GM23338 (cell line): Measurements from ENCODE around the gene CSF2. TPM values are rescaled to one million over a fixed set of nuclear protein-coding genes. Genes with fewer than 3 reads are reported as not detected.

Source experiments
- ATAC-seq: fragments of 200-7000 bp; cut with Tn5 transposase; 3 replicates; pipeline ENCODE4 v1.9.1; 2020
- DNase-seq: peaks from one replicate; pipeline ENCODE4 v3.0.0-alpha.2; 2015; ENCODE audit warnings: low spot score
- H2AFZ ChIP-seq: fragments of 200-600 bp; sonication (generic); 2 replicates; pipeline ENCODE4 v1.8.0; 2016; ENCODE audit warnings: antibody characterized with exemption, mild to moderate bottlenecking, moderate library complexity
- H3F3A ChIP-seq: fragments of 200-600 bp; sonication (generic); replicated peaks from 2 replicates; pipeline ENCODE4 v1.8.0; 2017; ENCODE audit warnings: antibody characterized with exemption, mixed run types, low read depth
- H3K27ac ChIP-seq: fragments of 200-600 bp; sonication (generic); 2 replicates; pipeline ENCODE4 v1.6.1; 2016; ENCODE audit warnings: low read depth
- H3K27me3 ChIP-seq: fragments of 200-600 bp; sonication (generic); 2 replicates; pipeline ENCODE4 v1.8.0; 2016; ENCODE audit warnings: mild to moderate bottlenecking, mixed run types, moderate library complexity; ENCODE audit not compliant: insufficient read depth
- H3K36me3 ChIP-seq: fragments of 200-600 bp; sonication (generic); 2 replicates; pipeline ENCODE4 v1.8.0; 2016; ENCODE audit warnings: mild to moderate bottlenecking; ENCODE audit not compliant: insufficient read depth
- H3K4me1 ChIP-seq: fragments of 200-600 bp; sonication (generic); 2 replicates; pipeline ENCODE4 v1.8.0; 2016; ENCODE audit warnings: mild to moderate bottlenecking, moderate library complexity; ENCODE audit not compliant: insufficient read depth
- H3K4me2 ChIP-seq: fragments of 200-600 bp; sonication (generic); 2 replicates; pipeline ENCODE4 v1.7.1; 2017; ENCODE audit warnings: mixed run types
- H3K4me3 ChIP-seq: fragments of 200-600 bp; sonication (generic); 2 replicates; pipeline ENCODE4 v1.6.1; 2016; ENCODE audit warnings: mixed run types
- H3K79me2 ChIP-seq: fragments of 200-600 bp; sonication (generic); replicated peaks from 2 replicates; pipeline ENCODE4 v1.8.0; 2017; ENCODE audit warnings: mild to moderate bottlenecking; ENCODE audit not compliant: insufficient read depth
- H3K9me2 ChIP-seq: fragments of 200-600 bp; sonication (generic); 2 replicates; pipeline ENCODE4 v1.8.0; 2017; ENCODE audit not compliant: insufficient read depth
- H4K20me1 ChIP-seq: fragments of 200-600 bp; sonication (generic); replicated peaks from 2 replicates; pipeline ENCODE4 v1.8.0; 2017; ENCODE audit warnings: mild to moderate bottlenecking; ENCODE audit not compliant: insufficient read depth
- H3K27ac Mint-ChIP-seq: 2 replicates; pipeline ENCODE4 v1.8.0; 2020; ENCODE audit warnings: inconsistent platforms, mild to moderate bottlenecking, moderate library complexity, mixed read lengths
- H3K27me3 Mint-ChIP-seq: 3 replicates; pipeline ENCODE4 v1.8.0; 2022; ENCODE audit warnings: low read depth, mild to moderate bottlenecking, moderate library complexity, mixed read lengths, inconsistent platforms; ENCODE audit not compliant: insufficient read depth, poor library complexity
- H3K36me3 Mint-ChIP-seq: 3 replicates; pipeline ENCODE4 v1.8.0; 2021; ENCODE audit warnings: low read depth, mild to moderate bottlenecking, inconsistent platforms, moderate library complexity, mixed read lengths
- H3K4me1 Mint-ChIP-seq: 3 replicates; pipeline ENCODE4 v1.8.0; 2020; ENCODE audit warnings: mild to moderate bottlenecking, inconsistent platforms, mixed read lengths
- H3K4me3 Mint-ChIP-seq: 3 replicates; pipeline ENCODE4 v1.8.0; 2021; ENCODE audit warnings: moderate library complexity, mild to moderate bottlenecking, inconsistent platforms, mixed read lengths
- H3K9me3 Mint-ChIP-seq: 3 replicates; pipeline ENCODE4 v1.8.0; 2020; ENCODE audit warnings: moderate library complexity, mild to moderate bottlenecking, inconsistent platforms, mixed read lengths
- ZNF462 ChIP-seq: fragments of 250-450 bp; sonication (Bioruptor Pico); IDR thresholded peaks from 2 replicates; pipeline ENCODE4 v1.5.0; 2020; ENCODE audit warnings: mild to moderate bottlenecking, moderate library complexity
- polyA plus RNA-seq: library from polyadenylated mRNA; unstranded; fragments of >200 nt; fragmentation: Nextera tagmentation; extraction: Ambion mirVana; gene quantifications from 2 replicates; pipeline ENCODE4 v1.2.1, GENCODE V29; 2016
- total RNA-seq: library from RNA; depleted of rRNA; stranded (reverse); fragments of >200 nt; shearing (Covaris generic); gene quantifications from 2 replicates; pipeline ENCODE4 v1.2.3, GENCODE V29; 2014
- TF ChIP-seq, protein P1 (sequence below): IDR thresholded peaks from one replicate; pipeline ENCODE4 v1.6.1; 2018; ENCODE audit warnings: antibody characterized with exemption; ENCODE audit not compliant: unreplicated experiment

Gene CSF2
- total and polyA plus RNA-seq, 2 experiments from 2014 or later, result not detected

DNA sequence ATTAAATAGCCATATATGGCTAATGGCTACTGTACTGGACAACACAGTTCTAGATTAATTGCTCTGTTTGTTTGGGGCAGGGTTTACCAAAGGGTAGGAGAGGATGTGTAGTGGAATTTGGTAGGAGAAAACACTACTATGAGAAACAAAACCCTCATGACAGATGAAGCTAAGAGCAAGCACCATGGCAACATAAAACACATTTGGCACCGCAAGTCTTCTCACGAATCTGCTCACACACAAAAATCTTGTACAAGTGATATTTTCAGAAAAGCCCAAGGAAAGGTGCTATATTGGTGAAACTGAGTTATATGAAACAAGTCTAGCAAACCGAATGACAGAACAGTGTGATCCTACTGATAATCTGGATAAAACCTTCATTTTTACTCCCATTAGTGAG lies 38.5 kb downstream of the CSF2 start:
- no peak overlapping the region for H3K4me3 ChIP-seq
- H3K9me2 ChIP-seq, result peaks cover 7% of the 10 kb centered on the region; the same call in 1 of the 2 replicates
- no peaks in the 10 kb centered on the region for H4K20me1 ChIP-seq
- no peak for DNase-seq
- H3K4me2 ChIP-seq, result no peak overlapping the region
- H3K36me3 ChIP-seq, result no peaks in the 10 kb centered on the region
- H3K79me2 ChIP-seq, result no peaks in the 10 kb centered on the region
- H3K9me3 Mint-ChIP-seq, result no peaks in the 10 kb centered on the region; the same call in 2 of the 3 replicates
- H3K27ac ChIP-seq, result no peak overlapping the region
- no peaks in the 10 kb centered on the region; the same call in 1 of the 2 replicates for H3K4me1 ChIP-seq
- no peaks in the 10 kb centered on the region for H3K36me3 Mint-ChIP-seq
- H3K4me3 Mint-ChIP-seq, result no peak overlapping the region
- H3K27me3 Mint-ChIP-seq, result no peaks in the 10 kb centered on the region
- H3F3A ChIP-seq, result no peaks in the 10 kb centered on the region
- TF ChIP-seq, protein P1, sequence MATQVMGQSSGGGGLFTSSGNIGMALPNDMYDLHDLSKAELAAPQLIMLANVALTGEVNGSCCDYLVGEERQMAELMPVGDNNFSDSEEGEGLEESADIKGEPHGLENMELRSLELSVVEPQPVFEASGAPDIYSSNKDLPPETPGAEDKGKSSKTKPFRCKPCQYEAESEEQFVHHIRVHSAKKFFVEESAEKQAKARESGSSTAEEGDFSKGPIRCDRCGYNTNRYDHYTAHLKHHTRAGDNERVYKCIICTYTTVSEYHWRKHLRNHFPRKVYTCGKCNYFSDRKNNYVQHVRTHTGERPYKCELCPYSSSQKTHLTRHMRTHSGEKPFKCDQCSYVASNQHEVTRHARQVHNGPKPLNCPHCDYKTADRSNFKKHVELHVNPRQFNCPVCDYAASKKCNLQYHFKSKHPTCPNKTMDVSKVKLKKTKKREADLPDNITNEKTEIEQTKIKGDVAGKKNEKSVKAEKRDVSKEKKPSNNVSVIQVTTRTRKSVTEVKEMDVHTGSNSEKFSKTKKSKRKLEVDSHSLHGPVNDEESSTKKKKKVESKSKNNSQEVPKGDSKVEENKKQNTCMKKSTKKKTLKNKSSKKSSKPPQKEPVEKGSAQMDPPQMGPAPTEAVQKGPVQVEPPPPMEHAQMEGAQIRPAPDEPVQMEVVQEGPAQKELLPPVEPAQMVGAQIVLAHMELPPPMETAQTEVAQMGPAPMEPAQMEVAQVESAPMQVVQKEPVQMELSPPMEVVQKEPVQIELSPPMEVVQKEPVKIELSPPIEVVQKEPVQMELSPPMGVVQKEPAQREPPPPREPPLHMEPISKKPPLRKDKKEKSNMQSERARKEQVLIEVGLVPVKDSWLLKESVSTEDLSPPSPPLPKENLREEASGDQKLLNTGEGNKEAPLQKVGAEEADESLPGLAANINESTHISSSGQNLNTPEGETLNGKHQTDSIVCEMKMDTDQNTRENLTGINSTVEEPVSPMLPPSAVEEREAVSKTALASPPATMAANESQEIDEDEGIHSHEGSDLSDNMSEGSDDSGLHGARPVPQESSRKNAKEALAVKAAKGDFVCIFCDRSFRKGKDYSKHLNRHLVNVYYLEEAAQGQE, result no peak
- TF ChIP-seq ZNF462 (CRISPR knock-in tag), result no peak
- H3K27me3 ChIP-seq, result no peaks in the 10 kb centered on the region
- H3K27ac Mint-ChIP-seq, result no peak overlapping the region
- H2AFZ ChIP-seq, result no peak overlapping the region
- peaks cover 2% of the 10 kb centered on the region; the same call in 2 of the 3 replicates for H3K4me1 Mint-ChIP-seq
- ATAC-seq, result no peak
